Muscle of leg (tissue), 11 donors: ENCODE measurements around the gene LPAR6. TPM values are rescaled to one million over a fixed set of nuclear protein-coding genes. Genes with fewer than 3 reads are reported as not detected.

Source experiments
- DNase-seq: peaks from one replicate; pipeline ENCODE4 v3.0.0; 2013
- H3K27ac ChIP-seq: one replicate; pipeline ENCODE4 v1.5.1; 2013; ENCODE audit warnings: mild to moderate bottlenecking, low read length, control low read depth
- H3K27me3 ChIP-seq: one replicate; pipeline ENCODE4 v1.6.1; 2013; ENCODE audit warnings: low read length; ENCODE audit not compliant: control insufficient read depth, insufficient read depth
- H3K36me3 ChIP-seq: one replicate; pipeline ENCODE4 v1.6.1; 2013; ENCODE audit warnings: low read length; ENCODE audit not compliant: control insufficient read depth, insufficient read depth
- H3K4me1 ChIP-seq: one replicate; pipeline ENCODE4 v1.6.1; 2013; ENCODE audit warnings: low read length; ENCODE audit not compliant: control insufficient read depth, insufficient read depth
- H3K4me3 ChIP-seq: one replicate; pipeline ENCODE4 v1.5.1; 2013; ENCODE audit warnings: low read length, control low read depth
- H3K9me3 ChIP-seq: replicated peaks from 2 replicates; pipeline ENCODE4 v1.6.1; 2013; ENCODE audit warnings: low read depth, low read length; ENCODE audit not compliant: control insufficient read depth
- WGBS: methylation state at CpG from one replicate; pipeline ENCODE4 v1.1.5; 2013; ENCODE audit warnings: missing lambda C conversion rate; ENCODE audit not compliant: insufficient coverage; 5-methylcytosine and 5-hydroxymethylcytosine counted together
- polyA plus RNA-seq, 8 donors: library from polyadenylated mRNA; unstranded; fragments of 120-200 nt; gene quantifications; one replicate each; pipeline versions ENCODE4 v1.2.1 to v1.2.3, GENCODE V29; 2013; ENCODE audit warnings: inconsistent platforms in 1 of 8, low replicate concordance in 1 of 8; ENCODE audit not compliant: insufficient read length in 8 of 8, insufficient read depth in 1 of 8
- total RNA-seq: library from RNA; stranded (reverse); fragments of 120-200 nt; gene quantifications from one replicate; pipeline ENCODE4 v1.2.4, GENCODE V29; 2013

Gene LPAR6
- total and polyA plus RNA-seq, 9 donors: 19.9 to 34.8 (median 26.8) TPM

GRCh38 chr13:48402325-48402932 is 10.5 kb downstream of the LPAR6 start:
- Histone ChIP-seq H3K4me3 (no peak overlapping the region), H3K4me1 (no peaks in the 10 kb centered on the region), H3K9me3 (no peaks in the 10 kb centered on the region), H3K36me3 (peaks cover 12% of the 10 kb centered on the region), H3K27me3 (no peaks in the 10 kb centered on the region), H3K27ac (no peak overlapping the region)
- no peak for DNase-seq
- WGBS: no CpG with 5 or more reads among the region's 2 CpGs

GRCh38 chr13:48401480-48401879 is 11.4 kb downstream of the LPAR6 start:
- Histone ChIP-seq H3K4me1 (no peaks in the 10 kb centered on the region), H3K27me3 (no peaks in the 10 kb centered on the region), H3K27ac (peak overlapping the region; percentile 45), H3K36me3 (peaks cover 11% of the 10 kb centered on the region), H3K9me3 (no peaks in the 10 kb centered on the region), H3K4me3 (no peak overlapping the region)
- WGBS: no CpG with 5 or more reads among the region's 2 CpGs
- DNase-seq: no peak

- peaks cover 11% of the 10 kb centered on the region for H3K36me3 ChIP-seq
- DNase-seq: peak; percentile 53
- no peaks in the 10 kb centered on the region for H3K27me3 ChIP-seq
- H3K9me3 ChIP-seq: peaks cover 3% of the 10 kb centered on the region
- H3K27ac ChIP-seq: peak overlapping the region; percentile 45
- H3K4me1 ChIP-seq: no peaks in the 10 kb centered on the region
- H3K4me3 ChIP-seq: no peak overlapping the region
- no CpG with 5 or more reads among the region's 1 CpG for WGBS
These were observed 12.0 kb downstream of the LPAR6 start for GRCh38 chr13:48400850-48401291.

GRCh38 chr13:48400090-48400694 is 12.7 kb downstream of the LPAR6 start:
- no peak for DNase-seq
- WGBS: no CpG with 5 or more reads among the region's 2 CpGs
- Histone ChIP-seq H3K27ac (no peak overlapping the region), H3K4me1 (no peaks in the 10 kb centered on the region), H3K27me3 (no peaks in the 10 kb centered on the region), H3K36me3 (peaks cover 11% of the 10 kb centered on the region), H3K4me3 (no peak overlapping the region), H3K9me3 (peaks cover 4% of the 10 kb centered on the region)

- Histone ChIP-seq H3K4me1 (no peaks in the 10 kb centered on the region), H3K36me3 (peaks cover 19% of the 10 kb centered on the region)
These were observed 14.3 kb downstream of the LPAR6 start for GRCh38 chr13:48398450-48399095.

GRCh38 chr13:48397744-48398143 is 15.2 kb downstream of the LPAR6 start:
- H3K27ac ChIP-seq: no peak overlapping the region
- H3K27me3 ChIP-seq: no peaks in the 10 kb centered on the region
- H3K4me1 ChIP-seq: no peaks in the 10 kb centered on the region
- peaks cover 21% of the 10 kb centered on the region for H3K36me3 ChIP-seq
- no CpG with 5 or more reads among the region's 1 CpG for WGBS
- peaks cover 4% of the 10 kb centered on the region for H3K9me3 ChIP-seq
- H3K4me3 ChIP-seq: no peak overlapping the region
- no peak for DNase-seq

More at GRCh38 chr13:48398450-48399095, 14.3 kb downstream of the LPAR6 start:
- Histone ChIP-seq H3K27ac (no peak overlapping the region), H3K4me3 (no peak overlapping the region), H3K9me3 (peaks cover 4% of the 10 kb centered on the region), H3K27me3 (no peaks in the 10 kb centered on the region)
- DNase-seq: no peak

- H3K4me3 ChIP-seq: no peak overlapping the region
- H3K27me3 ChIP-seq: no peaks in the 10 kb centered on the region
- peaks cover 4% of the 10 kb centered on the region for H3K9me3 ChIP-seq
- WGBS: 100% methylated on average over 1 of the region's 2 CpGs
- H3K27ac ChIP-seq: no peak overlapping the region
- no peak for DNase-seq
- H3K4me1 ChIP-seq: no peaks in the 10 kb centered on the region
- H3K36me3 ChIP-seq: peaks cover 20% of the 10 kb centered on the region
These were observed 19.2 kb downstream of the LPAR6 start for GRCh38 chr13:48393698-48394085.

GRCh38 chr13:48393030-48393697 is 19.7 kb downstream of the LPAR6 start:
- DNase-seq: no peak
- Histone ChIP-seq H3K36me3 (peaks cover 20% of the 10 kb centered on the region), H3K4me1 (no peaks in the 10 kb centered on the region), H3K4me3 (no peak overlapping the region), H3K9me3 (peaks cover 4% of the 10 kb centered on the region), H3K27me3 (no peaks in the 10 kb centered on the region), H3K27ac (no peak overlapping the region)
- no CpG with 5 or more reads among the region's 3 CpGs for WGBS

- DNase-seq: no peak
- no peaks in the 10 kb centered on the region for H3K4me1 ChIP-seq
- no peak overlapping the region for H3K4me3 ChIP-seq
- H3K27me3 ChIP-seq: no peaks in the 10 kb centered on the region
- H3K36me3 ChIP-seq: peaks cover 20% of the 10 kb centered on the region
- H3K9me3 ChIP-seq: peaks cover 4% of the 10 kb centered on the region
- H3K27ac ChIP-seq: no peak overlapping the region
- WGBS: no CpG with 5 or more reads among the region's 3 CpGs
These were observed 21.7 kb downstream of the LPAR6 start for GRCh38 chr13:48391257-48391656.

GRCh38 chr13:48386816-48387215 is 26.1 kb downstream of the LPAR6 start:
- Histone ChIP-seq H3K27me3 (no peaks in the 10 kb centered on the region), H3K4me3 (no peak overlapping the region), H3K4me1 (no peaks in the 10 kb centered on the region), H3K9me3 (no peaks in the 10 kb centered on the region), H3K27ac (no peak overlapping the region), H3K36me3 (peaks cover 11% of the 10 kb centered on the region)
- 100% methylated on average over 1 of the region's 8 CpGs for WGBS
- no peak for DNase-seq
